Measurements from ENCODE around the gene CLDND1.
"Not testable (repeated sequence)": the region's sequence is repeated elsewhere in the genome, so short reads cannot be mapped to it uniquely, and the experiment has no call there.

CLDND1 gene

DNA sequence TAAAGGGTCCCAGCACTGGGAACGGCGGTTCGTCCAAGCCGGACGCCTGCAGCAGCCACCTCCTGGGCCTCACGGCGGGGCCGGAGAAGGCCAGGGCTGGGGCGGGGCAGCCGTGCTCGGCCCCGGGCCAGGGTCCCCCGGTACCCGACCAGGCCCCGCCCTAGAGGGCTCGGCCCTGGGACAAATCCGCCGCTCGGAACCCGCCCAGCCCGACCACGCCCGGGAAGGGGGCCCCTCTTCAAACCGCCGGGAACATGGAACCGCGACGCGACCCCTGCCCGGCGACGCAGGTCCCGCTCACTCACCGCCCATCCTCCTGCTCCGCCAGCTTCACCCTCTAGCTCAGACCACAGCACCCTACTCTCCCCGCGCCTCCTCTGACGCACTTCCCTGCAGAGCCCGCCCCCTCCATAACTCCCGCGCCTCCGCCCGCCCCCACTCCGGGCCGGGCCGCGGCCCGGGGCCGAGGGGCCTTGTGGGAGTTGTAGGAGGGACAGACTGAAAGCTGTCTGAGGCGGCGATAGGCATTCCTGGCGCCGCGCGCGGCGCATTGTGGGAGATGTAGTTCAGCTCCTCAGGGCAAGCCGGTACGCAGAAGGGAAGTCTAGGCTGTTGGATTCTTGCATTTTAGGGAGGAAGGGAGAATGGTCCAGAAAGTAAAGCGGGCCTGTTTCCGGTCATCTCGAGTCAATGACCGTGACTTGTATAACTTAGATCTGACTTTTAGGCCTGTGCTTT lies at the start of gene CLDND1:
Gene CLDND1, minus strand, starts transcription at position 359 of the 738 bp plus-strand sequence. CDS start 1,478 bp downstream, outside the sequence.
- peak; percentile 90 for DNase-seq

DNA sequence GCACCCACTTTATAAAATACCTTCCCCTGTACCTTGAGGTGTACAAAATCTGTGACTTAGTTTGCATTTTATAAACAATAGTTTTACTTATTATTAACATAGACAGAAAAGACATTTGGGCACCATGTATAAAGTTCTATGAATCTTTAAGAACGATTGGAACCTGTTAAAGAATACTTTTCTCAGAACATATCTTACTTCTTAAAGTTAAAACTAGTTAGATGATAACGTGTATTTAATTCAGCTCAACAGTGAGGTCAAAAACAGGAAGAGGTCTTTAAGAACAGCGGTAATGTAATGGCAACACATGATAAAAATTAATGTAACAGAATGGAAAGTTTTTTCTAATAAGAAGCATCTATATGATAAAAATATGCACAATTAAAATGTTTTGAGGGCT lies 45.7 kb upstream of the CLDND1 start:
- DNase-seq = no peak

DNA sequence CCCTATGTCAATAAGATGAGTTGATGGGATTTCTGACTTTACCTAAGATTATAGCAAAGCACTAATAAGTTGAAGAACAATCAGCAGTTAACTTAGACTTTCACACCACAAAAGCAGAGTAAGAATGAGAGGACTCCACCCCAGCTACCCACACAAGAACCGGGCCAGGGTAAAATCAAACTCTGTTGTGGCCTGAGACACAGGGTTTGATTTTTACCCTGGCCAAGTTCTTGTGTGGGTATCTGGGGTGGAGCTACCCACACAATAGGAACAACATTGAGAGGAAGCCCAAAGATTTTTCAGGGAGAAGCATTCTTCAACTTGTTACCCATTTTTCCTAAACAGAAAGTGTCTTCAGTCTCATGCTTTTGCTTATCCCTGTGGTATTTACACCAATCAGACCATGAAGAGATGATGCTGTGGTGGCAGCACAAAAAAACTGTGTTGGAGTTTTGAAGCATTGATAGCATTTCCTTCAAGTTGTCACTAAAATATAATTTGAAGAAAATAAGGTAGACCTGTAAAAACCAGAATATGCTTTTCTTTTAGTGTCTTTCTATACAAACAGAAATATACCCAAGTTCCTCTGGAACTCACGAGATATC lies 45.1 kb upstream of the CLDND1 start:
- DNase-seq = no peak

DNA sequence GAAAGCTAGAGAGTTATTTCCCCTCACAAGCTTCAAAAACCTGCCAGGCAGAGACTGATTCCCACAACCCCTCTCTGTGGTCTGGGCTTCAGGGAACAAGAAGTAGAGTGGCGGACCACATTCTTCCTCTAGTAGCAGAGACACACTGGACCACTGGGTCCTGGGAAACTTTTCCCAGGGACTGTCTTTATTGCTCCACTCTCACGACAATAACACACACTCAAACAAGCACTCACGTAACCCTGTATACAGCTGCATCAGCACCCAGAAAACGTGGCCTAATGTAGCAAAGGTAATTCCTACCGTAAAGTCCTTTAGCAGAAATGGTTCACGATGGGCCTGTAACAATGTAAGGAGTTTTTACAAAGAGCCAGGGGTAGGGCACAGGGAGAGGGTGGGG lies 43.1 kb upstream of the CLDND1 start:
- no peak for DNase-seq

DNA sequence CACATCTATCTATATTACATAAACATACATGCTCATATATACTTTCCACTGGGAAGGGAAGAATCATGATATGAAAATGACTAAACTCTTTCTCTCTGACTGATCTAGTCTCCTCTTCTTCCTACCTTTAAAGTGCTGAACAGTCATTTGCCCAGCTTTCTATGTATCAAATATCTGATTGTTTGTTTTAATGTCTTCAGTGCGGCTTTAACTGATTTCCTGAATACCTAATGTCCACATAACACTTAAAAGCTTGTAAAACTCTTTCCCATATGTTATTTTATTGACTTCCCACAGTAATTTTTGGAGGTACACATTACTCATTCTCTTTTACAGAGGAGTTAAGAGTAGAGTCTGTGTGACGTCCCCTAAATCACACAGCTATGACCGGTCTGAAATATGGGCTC lies 42.5 kb upstream of the CLDND1 start:
- no peak for DNase-seq

DNA sequence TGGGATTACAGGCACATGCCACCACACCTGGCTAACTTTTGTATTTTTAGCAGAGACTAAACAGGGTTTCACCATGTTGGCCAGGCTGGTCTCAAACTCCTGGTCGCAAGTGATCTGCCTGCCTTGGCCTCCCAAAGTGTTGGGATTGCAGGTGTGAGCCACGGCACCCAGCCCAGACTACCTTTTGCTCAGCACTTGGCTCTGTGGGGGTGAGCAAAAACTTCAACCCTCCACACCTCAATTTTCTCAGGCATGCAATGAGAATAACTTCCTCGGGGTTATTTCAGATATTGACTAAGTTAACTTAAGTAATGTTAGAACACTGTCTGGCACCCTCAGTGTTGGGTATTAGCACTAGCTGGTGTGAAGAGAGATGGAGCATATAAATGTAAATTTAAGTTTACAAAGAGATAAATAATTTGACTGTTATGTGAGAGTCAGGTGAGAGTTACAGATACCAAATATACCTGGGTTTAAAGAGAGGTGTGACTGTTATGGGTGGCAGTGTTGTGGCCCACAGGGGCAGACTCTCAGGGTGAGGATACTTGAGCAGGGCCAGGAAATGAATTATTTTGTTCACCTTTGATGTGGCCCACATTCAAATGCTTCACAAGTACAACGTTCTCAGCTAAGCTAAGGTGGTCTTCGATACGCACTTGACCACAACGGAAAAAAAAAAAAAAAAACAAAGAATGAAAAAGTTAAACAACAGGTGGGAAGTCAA lies 41.7 kb upstream of the CLDND1 start:
- DNase-seq = no peak

DNA sequence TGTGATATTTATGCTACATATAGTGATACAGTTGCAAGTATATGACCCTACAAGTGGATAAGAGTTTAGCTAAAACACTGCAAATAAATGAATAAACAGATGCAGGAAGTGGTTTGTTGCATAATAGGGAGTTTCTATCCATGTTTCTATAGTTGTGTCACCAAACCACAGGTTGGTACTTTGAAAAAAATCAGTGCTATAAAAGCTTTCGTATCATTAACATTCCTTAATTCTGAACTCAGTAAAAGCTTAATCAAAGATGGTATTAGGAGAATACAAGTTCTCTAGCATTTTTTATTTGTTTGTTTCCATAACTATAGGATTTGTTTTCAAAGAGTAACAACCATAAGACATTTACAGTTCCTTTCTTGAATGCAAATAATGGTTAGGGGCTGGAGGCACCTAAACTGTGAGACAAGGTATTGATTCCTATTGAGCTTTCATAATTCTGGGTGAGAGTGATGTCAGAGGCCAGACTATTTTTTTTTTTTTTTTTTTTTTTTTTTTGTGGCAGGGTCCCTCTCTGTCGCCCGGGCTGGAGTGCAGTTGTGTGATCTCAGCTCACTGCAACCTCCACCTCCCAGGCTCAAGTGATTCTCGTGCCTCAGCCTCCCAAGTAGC lies 41.1 kb upstream of the CLDND1 start:
- no peak for DNase-seq

DNA sequence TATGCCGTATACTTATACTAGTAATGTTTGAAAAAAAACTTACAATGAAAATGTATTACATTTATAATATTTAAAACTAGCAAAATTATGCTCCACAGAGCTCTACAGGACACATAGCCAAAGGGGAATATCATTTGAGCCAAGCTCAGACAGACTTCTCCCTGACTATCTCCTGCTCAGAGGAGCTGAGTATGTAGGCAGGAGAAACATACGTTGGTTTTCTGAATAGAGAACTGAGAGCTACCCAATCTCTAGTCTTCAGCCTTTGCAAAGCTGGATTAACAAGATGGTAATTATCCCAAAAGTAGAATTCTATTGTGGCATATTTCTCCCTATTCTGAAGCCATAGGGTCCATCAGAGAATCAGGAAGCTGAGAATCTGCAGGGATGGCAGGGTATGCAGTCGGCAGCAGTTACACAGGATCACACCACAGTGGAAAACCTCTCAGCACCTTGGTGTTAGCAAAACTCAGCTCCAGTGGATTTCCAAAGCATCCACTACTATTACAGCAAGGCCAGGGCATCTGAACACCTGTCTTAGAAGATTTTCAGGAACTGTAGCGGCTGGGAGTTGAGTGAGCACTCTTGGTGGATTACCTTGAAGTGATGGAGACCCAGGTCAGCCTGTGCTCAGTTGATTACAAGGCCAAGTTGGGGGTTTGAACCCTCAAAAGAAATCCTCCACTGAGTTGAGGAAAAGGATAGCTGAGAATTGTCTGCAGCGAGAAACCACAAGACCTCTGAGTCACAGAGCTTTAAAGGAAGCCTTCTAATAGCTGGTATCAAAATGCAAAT lies 39.2 kb upstream of the CLDND1 start:
- DNase-seq = no peak

DNA sequence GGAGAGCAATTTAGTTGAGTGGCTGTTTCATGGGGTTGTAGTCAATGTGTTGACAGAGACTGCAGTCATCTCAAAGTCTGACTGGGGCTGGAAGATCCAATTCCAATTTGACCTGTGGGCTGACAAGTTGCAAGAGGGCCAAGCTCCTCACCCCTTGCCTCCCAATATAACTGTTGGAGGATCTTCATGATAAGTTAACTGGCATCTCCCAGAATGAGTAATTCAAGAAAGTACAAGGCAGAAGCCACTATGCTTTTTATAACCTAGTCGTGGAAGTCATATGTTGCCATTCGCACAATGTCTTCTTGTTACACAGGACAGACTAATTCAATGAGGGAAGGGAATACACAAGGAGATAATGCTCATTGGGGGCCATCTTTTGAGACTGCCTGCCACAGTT lies 38.2 kb upstream of the CLDND1 start:
- no peak for DNase-seq

DNA sequence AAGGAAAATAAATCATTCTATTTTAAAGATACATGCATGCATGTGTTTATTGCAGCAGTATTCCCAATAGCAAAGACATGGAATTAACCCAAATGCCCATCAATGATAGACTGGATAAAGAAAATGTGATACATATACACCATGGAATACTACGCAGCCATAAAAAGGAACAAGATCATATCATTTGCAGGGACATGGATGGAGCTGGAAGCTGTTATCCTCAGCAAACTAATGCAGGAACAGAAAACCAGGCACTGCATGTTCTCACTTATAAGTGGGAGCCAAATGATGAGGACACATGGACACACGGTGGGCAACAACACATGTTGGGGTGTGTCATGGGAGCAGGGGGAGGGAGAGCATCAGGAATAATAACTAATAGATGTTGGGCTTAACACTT lies 37.1 kb upstream of the CLDND1 start:
- DNase-seq = not testable (repeated sequence)

DNA sequence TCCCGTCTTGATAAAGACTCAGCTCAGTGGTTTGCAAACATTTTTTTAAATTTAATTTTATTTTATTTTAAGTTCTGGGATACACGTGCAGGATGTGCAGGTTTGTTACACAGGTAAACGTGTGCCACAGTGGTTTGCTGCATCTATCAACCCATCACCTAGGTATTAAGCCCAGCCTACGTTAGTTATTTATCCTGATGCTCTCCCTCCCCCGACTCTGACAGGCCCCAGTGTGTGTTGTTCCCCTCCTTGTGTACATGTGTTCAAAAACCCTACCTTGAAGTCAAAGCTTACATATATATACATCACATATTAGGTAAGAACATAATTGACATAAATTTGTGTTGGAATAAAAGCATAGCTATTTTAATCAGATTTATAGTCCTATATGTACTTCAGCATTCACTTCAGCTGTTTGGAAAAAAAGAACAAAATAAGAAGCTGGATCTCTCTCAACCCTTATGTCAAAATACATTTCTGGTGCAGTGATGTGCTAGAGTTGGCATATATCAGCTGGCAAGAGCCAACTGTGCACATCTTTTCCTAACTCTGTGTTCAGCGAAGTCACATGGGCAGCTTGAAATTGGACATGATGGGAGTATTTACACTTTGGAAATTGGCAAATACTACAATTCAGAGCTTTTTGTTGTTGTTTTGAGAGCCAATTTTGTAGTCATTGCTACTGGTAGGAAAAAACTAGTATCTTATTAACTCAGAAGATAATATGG lies 35.6 kb upstream of the CLDND1 start:
- no peak for DNase-seq

DNA sequence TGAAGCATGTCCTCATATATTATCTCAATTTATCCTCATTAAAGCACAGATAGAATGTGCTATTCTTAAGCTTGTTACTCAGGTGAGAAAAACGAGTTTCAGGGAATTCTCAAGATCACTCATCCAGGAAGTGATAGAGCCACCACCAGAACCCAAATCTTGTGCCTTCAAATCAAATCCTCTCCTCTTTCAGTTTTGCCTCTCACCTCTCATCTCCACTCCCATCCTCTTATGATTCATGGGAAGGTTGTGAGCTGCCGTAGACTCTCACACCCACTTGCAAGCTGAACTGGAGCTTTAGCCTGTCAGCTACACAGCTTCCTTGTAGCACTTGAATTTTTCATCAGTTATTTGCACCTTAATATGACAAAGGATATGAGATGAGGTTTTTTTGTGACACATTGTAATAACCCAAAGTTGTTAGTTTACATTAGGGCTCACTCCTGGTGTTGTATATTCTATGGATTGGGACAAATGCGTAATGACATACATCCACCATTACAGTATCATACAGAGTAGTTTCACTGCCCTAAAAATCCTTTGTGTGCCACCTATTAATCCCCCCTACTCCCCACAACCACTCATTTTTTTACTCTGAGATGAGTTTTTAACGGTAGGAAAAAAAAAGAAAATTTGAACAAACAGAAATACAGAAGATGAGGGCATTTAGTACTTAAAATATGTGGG lies 34.8 kb upstream of the CLDND1 start:
- no peak for DNase-seq

DNA sequence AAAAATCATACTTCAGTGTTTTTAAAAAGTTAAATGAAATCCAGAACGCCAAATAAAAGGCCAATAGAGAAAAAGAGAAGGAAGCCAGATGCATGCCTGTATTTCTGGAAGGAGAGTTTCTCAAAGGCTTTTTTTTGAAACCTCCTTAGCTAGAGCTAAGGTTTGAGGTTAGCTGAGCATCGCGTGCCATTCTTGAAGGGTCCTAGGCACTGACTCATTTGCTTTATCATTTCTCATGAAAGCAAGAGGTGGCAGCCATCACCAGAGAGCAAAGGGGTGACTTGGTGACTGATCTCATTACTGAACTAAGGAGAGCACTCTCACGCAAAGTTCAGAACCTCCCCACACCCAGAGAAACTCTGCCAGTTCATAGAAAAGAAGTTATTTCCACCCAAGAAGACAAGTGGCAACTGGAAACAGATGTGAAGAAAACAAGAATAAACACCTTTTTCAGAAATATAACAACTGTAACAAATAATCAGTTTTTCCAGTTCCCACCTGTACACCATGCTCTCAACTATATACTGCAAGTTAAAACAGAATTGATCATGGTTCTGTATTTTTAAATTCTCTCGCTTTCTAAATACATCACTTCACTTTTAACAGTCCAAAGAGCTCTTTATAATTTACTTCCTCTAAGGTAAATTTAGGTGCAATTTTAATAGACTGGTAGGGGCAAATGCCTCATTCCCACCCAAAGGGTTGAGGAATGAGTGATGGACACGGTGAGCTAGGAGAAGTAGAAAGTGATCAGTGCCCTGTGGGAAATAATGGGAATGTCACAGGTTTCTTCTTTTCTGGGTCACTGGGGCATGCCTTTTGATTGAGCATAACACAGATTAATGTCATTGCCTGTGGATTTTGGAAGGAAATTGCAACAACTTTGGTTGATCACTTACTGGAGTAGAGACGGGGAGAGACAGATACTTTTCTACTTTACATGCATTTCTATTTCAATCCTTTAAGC lies 33.7 kb upstream of the CLDND1 start:
- peak; percentile 23 for DNase-seq

DNA sequence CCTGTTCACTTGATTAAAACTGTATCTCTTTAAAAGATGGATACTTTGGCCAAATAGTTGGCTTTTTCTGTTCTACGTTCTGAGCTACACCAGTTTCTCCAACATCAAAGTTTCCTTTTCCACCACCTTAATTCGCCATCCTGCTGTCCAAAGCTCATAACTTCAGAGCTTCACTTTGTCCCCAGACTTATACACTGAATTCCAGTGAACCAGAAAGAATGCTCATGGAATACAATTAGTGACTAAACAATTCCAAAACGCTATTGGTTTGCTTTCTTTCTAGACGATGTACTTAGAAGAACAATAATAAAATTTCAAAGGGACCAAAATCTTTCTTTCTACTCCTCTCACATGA lies 32.3 kb upstream of the CLDND1 start:
- DNase-seq = no peak

DNA sequence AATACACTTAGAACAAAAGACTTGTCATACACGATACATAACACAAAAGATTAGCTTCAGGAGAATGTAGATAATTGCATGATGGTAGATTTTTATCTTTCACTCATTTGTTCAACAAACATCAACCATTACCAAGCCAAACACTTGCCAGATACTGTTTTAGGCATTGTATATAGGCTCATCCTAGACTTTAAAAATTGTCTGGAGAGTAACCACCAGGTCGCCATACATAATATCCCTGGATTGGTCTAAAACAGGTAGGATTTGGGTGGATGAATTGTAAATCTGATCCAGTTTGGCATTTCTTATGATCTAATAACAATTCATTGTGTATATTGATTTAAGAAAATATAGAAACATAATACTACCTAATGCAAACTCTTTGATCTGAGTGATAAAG lies 31.9 kb upstream of the CLDND1 start:
- DNase-seq = no peak

DNA sequence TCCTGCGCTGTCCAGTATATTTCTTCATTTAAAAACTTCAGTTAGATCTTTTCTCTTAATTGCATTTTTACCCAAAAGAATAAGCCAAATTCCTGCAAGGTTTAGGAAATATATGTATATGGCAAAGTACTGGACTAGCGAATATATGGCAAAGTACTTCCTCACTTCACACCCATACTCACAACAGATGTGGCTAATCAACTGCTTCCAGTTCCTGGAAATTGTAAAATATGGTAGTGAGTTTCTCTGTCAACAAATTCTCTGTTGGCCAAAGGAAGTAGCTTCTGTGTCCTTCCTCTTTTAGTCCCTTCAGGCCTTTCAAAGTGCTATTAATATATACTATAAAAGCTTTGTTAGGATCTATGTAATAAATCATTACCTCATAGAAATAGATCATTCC lies 31.1 kb upstream of the CLDND1 start:
- DNase-seq = peak; percentile 94

DNA sequence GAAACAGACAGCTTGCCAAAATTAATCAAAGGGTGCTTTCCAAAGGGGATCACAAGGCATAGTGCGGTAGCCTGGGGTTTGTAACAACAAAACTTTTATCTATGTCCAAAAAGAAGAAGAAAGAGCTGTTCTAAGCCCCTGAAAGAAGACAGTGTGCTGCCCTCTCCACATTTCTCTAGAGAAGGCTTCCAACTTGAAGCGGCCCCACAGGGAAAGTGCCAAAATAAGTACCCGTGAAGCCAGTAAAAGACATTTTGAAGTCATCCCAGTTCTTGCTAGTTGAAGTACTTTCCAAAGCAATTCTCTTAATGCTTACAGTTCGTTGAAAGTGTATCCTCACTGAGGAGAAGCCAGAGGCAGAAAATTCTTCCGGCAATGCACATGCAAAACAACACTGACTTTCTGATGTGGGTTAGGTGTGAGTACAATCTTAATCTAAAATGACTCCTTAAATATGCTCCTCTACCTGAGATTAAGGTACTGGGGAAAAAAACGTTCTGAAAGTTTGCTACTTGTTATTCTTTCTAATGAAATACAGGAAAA lies 30.4 kb upstream of the CLDND1 start:
- no peak for DNase-seq

DNA sequence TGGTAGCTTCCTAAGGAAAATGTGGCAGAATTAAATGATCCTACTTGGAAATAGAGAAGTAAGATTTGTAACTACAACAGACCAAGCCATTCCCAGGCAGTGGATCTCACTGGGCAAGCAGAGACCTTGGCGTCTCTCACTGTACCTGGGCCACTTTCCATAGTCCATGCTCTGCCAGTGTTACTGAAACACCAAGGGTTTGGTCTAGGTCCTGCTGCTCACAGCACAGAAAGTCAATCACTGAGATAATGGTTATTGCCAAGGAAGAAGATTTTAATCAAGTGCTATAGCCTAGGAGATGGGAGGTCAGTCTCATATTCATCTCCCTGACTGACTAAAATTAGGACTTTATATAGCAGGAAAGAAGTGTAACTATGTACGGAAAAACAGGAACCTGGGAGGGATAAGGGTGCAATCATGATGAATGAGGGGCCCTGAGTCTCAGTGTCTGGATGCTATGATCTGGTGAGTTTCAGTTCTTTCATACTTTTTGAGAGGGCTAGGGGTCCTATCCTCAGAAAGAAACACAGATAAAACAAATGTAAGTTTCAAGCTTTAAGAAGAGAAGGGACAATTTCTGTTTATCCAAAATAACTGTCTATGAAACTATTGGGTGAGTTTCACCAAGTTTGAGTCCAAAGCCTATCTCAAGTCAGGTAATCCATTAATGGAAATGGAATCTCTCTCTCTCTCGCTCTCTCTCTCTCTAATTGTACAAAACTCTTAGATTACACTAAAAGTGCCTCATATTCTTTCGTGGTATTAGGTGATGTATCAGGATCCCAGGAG lies 29.7 kb upstream of the CLDND1 start:
- DNase-seq = no peak

DNA sequence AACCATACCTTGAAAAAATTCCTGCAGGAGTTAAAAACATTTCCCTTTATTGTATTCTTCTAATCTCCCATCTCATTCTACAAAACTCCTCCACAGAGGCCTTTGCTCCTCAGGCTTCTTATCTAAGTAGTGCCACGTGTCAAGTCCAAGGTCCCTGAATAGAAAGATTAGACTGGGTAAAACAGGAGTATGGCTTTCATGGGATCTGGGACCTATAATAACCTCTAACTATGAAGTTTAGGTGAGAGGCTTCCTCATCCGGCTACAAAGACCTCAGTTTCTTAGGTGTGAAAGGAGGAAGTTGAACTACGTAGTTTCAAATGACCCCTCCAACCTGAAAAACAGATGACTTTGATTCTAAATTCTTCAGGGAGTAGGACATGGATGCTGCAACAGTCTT lies 29.1 kb upstream of the CLDND1 start:
- no peak for DNase-seq
